A549 (cell line): ENCODE measurements around the gene KATNBL1. TPM values are rescaled to one million over a fixed set of nuclear protein-coding genes. Genes with fewer than 3 reads are reported as not detected.

Experiments used
- ATAC-seq, 2 experiments: fragments of 200-7000 bp in 1 of 2; fragments of >200 bp in 1 of 2; cut with Nextera tagmentation in 1 of 2; cut with Tn5 transposase in 1 of 2; 3 replicates each; pipeline versions ENCODE4 v1.8.0 to v1.9.1; 2018 to 2020; ENCODE audit warnings: mild to moderate bottlenecking in 1 of 2, moderate library complexity in 1 of 2
- CTCF ChIA-PET: fragments of 300-600 bp; sonication (Branson Sonifier 250); formaldehyde crosslinking; extraction: SDS; loops from one replicate; lab custom pipeline; 2021; ENCODE audit warnings: antibody characterized with exemption, inconsistent platforms; lab: Yijun Ruan, JAX
- POLR2A ChIA-PET: fragments of 350-600 bp; formaldehyde crosslinking; extraction: SDS; loops from one replicate; lab custom pipeline; 2021; ENCODE audit warnings: antibody characterized with exemption, inconsistent platforms; lab: Yijun Ruan, JAX
- DNase-seq, 2 experiments: peaks; one replicate each; pipeline versions ENCODE4 v3.0.0 to v3.0.0-alpha.2; 2011 to 2016; ENCODE audit warnings: low read depth in 1 of 2, low spot score in 1 of 2
- FAIRE-seq: peaks from 2 replicates; lab custom pipeline; 2011; peaks lifted over from hg19 to GRCh38; lab: Jason Lieb, UNC
- H3K27ac ChIP-seq, 2 experiments: fragments of >200 bp; sonication (Bioruptor Twin); formaldehyde crosslinking; 3 replicates each; pipeline ENCODE4 v1.5.1; 2016 to 2017
- H3K4me1 ChIP-seq: fragments of >200 bp; sonication (Bioruptor Twin); formaldehyde crosslinking; 3 replicates; pipeline ENCODE4 v1.6.1; 2016
- H3K4me2 ChIP-seq: fragments of >200 bp; sonication (Bioruptor Twin); formaldehyde crosslinking; 3 replicates; pipeline ENCODE4 v1.6.1; 2016
- H3K4me3 ChIP-seq: fragments of >200 bp; sonication (Bioruptor Twin); formaldehyde crosslinking; 3 replicates; pipeline ENCODE4 v1.5.1; 2016
- H3K9me3 ChIP-seq: fragments of >200 bp; sonication (Bioruptor Twin); formaldehyde crosslinking; 3 replicates; pipeline ENCODE4 v1.6.1; 2016
- ATOH8 ChIP-seq: fragments of 250-450 bp; sonication (Bioruptor Pico); IDR thresholded peaks from 2 replicates; pipeline ENCODE4 v1.5.0; 2020; ENCODE audit warnings: low read depth, mild to moderate bottlenecking, moderate library complexity
- CBX8 ChIP-seq: fragments of 200-600 bp; sonication (generic); IDR thresholded peaks from 2 replicates; pipeline ENCODE4 v1.6.1; 2016
- CEBPB ChIP-seq, 2 experiments: fragments of >200 bp in 1 of 2; sonication (Bioruptor Twin) in 1 of 2; formaldehyde crosslinking in 1 of 2; IDR thresholded peaks; 2 replicates each; pipeline ENCODE4 v1.6.1; 2012 to 2016
- CHD2 ChIP-seq: fragments of 150-350 bp; IDR thresholded peaks from 2 replicates; pipeline ENCODE4 v1.6.1; 2014; ENCODE audit warnings: low read length; ENCODE audit not compliant: partially characterized antibody
- CHD4 ChIP-seq: fragments of 200-600 bp; sonication (generic); IDR thresholded peaks from 2 replicates; pipeline ENCODE4 v1.6.1; 2016; ENCODE audit warnings: antibody characterized with exemption, mild to moderate bottlenecking, borderline replicate concordance
- CTCF ChIP-seq: fragments of >200 bp; sonication (Bioruptor Twin); formaldehyde crosslinking; IDR thresholded peaks from 3 replicates; pipeline ENCODE4 v1.5.1; 2016
- EHF ChIP-seq: fragments of 250-450 bp; sonication (Bioruptor Pico); IDR thresholded peaks from 2 replicates; pipeline ENCODE4 v1.5.0; 2020; ENCODE audit warnings: mild to moderate bottlenecking
- FOSB ChIP-seq: fragments of 250-450 bp; sonication (Bioruptor Pico); IDR thresholded peaks from 2 replicates; pipeline ENCODE4 v1.5.0; 2020; ENCODE audit warnings: mild to moderate bottlenecking, moderate library complexity
- FOSL2 ChIP-seq, 2 experiments: fragments of 450-650 bp in 1 of 2; fragments of >200 bp in 1 of 2; sonication (Bioruptor Twin) in 1 of 2; formaldehyde crosslinking; IDR thresholded peaks; 2 replicates each; pipeline versions ENCODE4 v1.5.0 to v1.6.1; 2016 to 2020; ENCODE audit warnings: mild to moderate bottlenecking in 1 of 2, moderate library complexity in 1 of 2
- GATA3 ChIP-seq: IDR thresholded peaks from 2 replicates; pipeline ENCODE4 v1.6.1; 2012; ENCODE audit warnings: borderline replicate concordance
- HES2 ChIP-seq: fragments of >200 bp; sonication (Bioruptor Twin); formaldehyde crosslinking; IDR thresholded peaks from 2 replicates; pipeline ENCODE4 v1.6.1; 2016
- HMGXB4 ChIP-seq: fragments of 250-450 bp; sonication (Bioruptor Pico); IDR thresholded peaks from 2 replicates; pipeline ENCODE4 v1.5.0; 2021; ENCODE audit warnings: mild to moderate bottlenecking, moderate library complexity, borderline replicate concordance
- HOXB5 ChIP-seq: fragments of 250-450 bp; sonication (Bioruptor Pico); IDR thresholded peaks from 2 replicates; pipeline ENCODE4 v1.5.0; 2020; ENCODE audit warnings: mild to moderate bottlenecking, moderate library complexity
- JUN ChIP-seq, 2 experiments: fragments of >200 bp; sonication (Bioruptor Twin); formaldehyde crosslinking; IDR thresholded peaks; 2 replicates in 1 of 2; 3 replicates in 1 of 2; pipeline ENCODE4 v1.6.1; 2016 to 2017
- JUNB ChIP-seq: fragments of >200 bp; sonication (Bioruptor Twin); formaldehyde crosslinking; IDR thresholded peaks from 2 replicates; pipeline ENCODE4 v1.6.1; 2016
- KDM5A ChIP-seq: fragments of 200-600 bp; sonication (generic); IDR thresholded peaks from 2 replicates; pipeline ENCODE4 v1.6.1; 2016; ENCODE audit warnings: antibody characterized with exemption, mild to moderate bottlenecking
- MAFK ChIP-seq: fragments of 450-650 bp; IDR thresholded peaks from 2 replicates; pipeline ENCODE4 v1.6.1; 2014; ENCODE audit not compliant: partially characterized antibody
- MYC ChIP-seq: IDR thresholded peaks from 2 replicates; pipeline ENCODE4 v1.6.1; 2012; ENCODE audit warnings: mild to moderate bottlenecking, inconsistent platforms, low read length, improper control_type of control experiment, borderline replicate concordance
- NFE2L2 ChIP-seq: fragments of 150-350 bp; conservative IDR thresholded peaks from 2 replicates; pipeline ENCODE4 v1.6.1; 2014; ENCODE audit warnings: low read length
- NPAS2 ChIP-seq: fragments of 250-450 bp; sonication (Bioruptor Pico); IDR thresholded peaks from 2 replicates; pipeline ENCODE4 v1.8.0; 2022; ENCODE audit warnings: mild to moderate bottlenecking, moderate library complexity, borderline replicate concordance
- PBX3 ChIP-seq: IDR thresholded peaks from 2 replicates; pipeline ENCODE4 v1.6.1; 2012
- PHF8 ChIP-seq: fragments of 200-600 bp; sonication (generic); IDR thresholded peaks from 2 replicates; pipeline ENCODE4 v1.6.1; 2016; ENCODE audit warnings: low read depth, mild to moderate bottlenecking, antibody characterized with exemption, moderate library complexity, borderline replicate concordance
- RARB ChIP-seq: fragments of 250-450 bp; sonication (Bioruptor Pico); IDR thresholded peaks from 2 replicates; pipeline ENCODE4 v1.8.0; 2021; ENCODE audit warnings: mild to moderate bottlenecking, moderate library complexity
- RCOR1 ChIP-seq: fragments of 150-350 bp; IDR thresholded peaks from 2 replicates; pipeline ENCODE4 v1.6.1; 2014; ENCODE audit warnings: antibody characterized with exemption, low read length, low read depth
- REST ChIP-seq: fragments of 200-600 bp; sonication (generic); IDR thresholded peaks from 2 replicates; pipeline ENCODE4 v1.6.1; 2016; ENCODE audit warnings: antibody characterized with exemption, mild to moderate bottlenecking, moderate library complexity
- SMC3 ChIP-seq: fragments of >200 bp; sonication (Bioruptor Twin); formaldehyde crosslinking; IDR thresholded peaks from 3 replicates; pipeline ENCODE4 v1.6.1; 2018; ENCODE audit warnings: inconsistent platforms
- SREBF2 ChIP-seq: fragments of 450-650 bp; IDR thresholded peaks from 2 replicates; pipeline ENCODE4 v1.6.1; 2014; ENCODE audit warnings: mild to moderate bottlenecking, moderate library complexity
- TFCP2L1 ChIP-seq: fragments of 250-450 bp; sonication (Bioruptor Pico); IDR thresholded peaks from 2 replicates; pipeline ENCODE4 v1.5.0; 2021; ENCODE audit warnings: mild to moderate bottlenecking
- USF2 ChIP-seq: fragments of 450-650 bp; IDR thresholded peaks from 2 replicates; pipeline ENCODE4 v1.6.1; 2014; ENCODE audit warnings: antibody characterized with exemption
- ZFP36 ChIP-seq: fragments of 450-650 bp; IDR thresholded peaks from 2 replicates; pipeline ENCODE4 v1.6.1; 2014; ENCODE audit warnings: borderline replicate concordance; ENCODE audit not compliant: partially characterized antibody
- ZNF302 ChIP-seq: fragments of 250-450 bp; sonication (Bioruptor Pico); IDR thresholded peaks from 2 replicates; pipeline ENCODE4 v1.9.0; 2021; ENCODE audit warnings: inconsistent platforms, mild to moderate bottlenecking, moderate library complexity
- WGBS: methylation state at CpG from one replicate; pipeline ENCODE4 v1.1.6; 2017; ENCODE audit errors: missing lambda C conversion rate; 5-methylcytosine and 5-hydroxymethylcytosine counted together
- polyA plus RNA-seq, 4 experiments: library from polyadenylated mRNA; depleted of rRNA in 3 of 4; stranded (reverse); fragments of >200 nt; fragmentation: RNase III in 1 of 4; extraction: RNeasy Plus Mini Kit Qiagen cat#74134 plus additional on column Dnase treatment in 1 of 4; gene quantifications; 2 replicates in 3 of 4; 3 replicates in 1 of 4; pipeline ENCODE4 v1.2.3, GENCODE V29; 2011 to 2017

Gene KATNBL1
- polyA plus RNA-seq, 2 of the 4 experiments (the other 2 are of a cell fraction): 35.2 to 75.8 TPM

- DNase-seq: peak; percentile 40 to 87
- ChIA-PET CTCF (interaction anchor here (0.9 to 1.4 kb wide), 5 partner anchors 12 to 55 kb away, joined by 3 to 4 read pairs (median 3); partner anchors contain the start of gene KATNBL1), POLR2A (no interaction called here)
- Histone ChIP-seq H3K27ac (peak overlapping the region; percentile 58 to 74), H3K4me3 (no peak overlapping the region), H3K9me3 (peaks cover 36% of the 10 kb centered on the region), H3K4me2 (no peak overlapping the region), H3K4me1 (no peaks in the 10 kb centered on the region)
- no peak for FAIRE-seq
- peak; percentile 93 to 97 for ATAC-seq
- WGBS: 86% methylated on average over 7 of the region's 7 CpGs
- no peak for TF ChIP-seq MYC
- peak in 1 of 2 experiments; percentile 29; a peak in 1 of 4 replicates for TF ChIP-seq CEBPB (IDR thresholded peaks at IDR 0.05)
- peak; percentile 75 for TF ChIP-seq MAFK
- peak; percentile 56 for TF ChIP-seq ZFP36
- peak; percentile 71; the same call in 1 of the 2 replicates for TF ChIP-seq GATA3
- TF ChIP-seq HOXB5 (CRISPR knock-in tag): no peak; the same call in 1 of the 2 replicates
- TF ChIP-seq SREBF2: no peak
- TF ChIP-seq EHF: 0 out of 2 replicates have a peak, but pooled peaks have one; percentile 36
- TF ChIP-seq HMGXB4: no peak
- TF ChIP-seq FOSL2 (IDR thresholded peaks at IDR 0.05): peak; percentile 75
- peak; percentile 95 for TF ChIP-seq FOSL2 (CRISPR knock-in tag; IDR thresholded peaks at IDR 0.05)
- TF ChIP-seq TFCP2L1 (CRISPR knock-in tag): no peak
- TF ChIP-seq PHF8: no peak
- TF ChIP-seq KDM5A: no peak
- TF ChIP-seq SMC3: no peak
- TF ChIP-seq CHD2: no peak
- TF ChIP-seq REST: no peak
- peak; percentile 29; the same call in 1 of the 2 replicates for TF ChIP-seq NFE2L2
- 0 out of 2 replicates have a peak, but pooled peaks have one; percentile 31 for TF ChIP-seq FOSB (CRISPR knock-in tag)
- TF ChIP-seq CBX8: no peak
- peak; percentile 77 for TF ChIP-seq JUNB
- no peak for TF ChIP-seq ZNF302 (CRISPR knock-in tag)
- no peak for TF ChIP-seq RARB (CRISPR knock-in tag)
- no peak for TF ChIP-seq CTCF
- no peak for TF ChIP-seq PBX3
- peak; percentile 56; the same call in 1 of the 2 replicates for TF ChIP-seq HES2
- no peak for TF ChIP-seq RCOR1
- TF ChIP-seq CHD4: no peak
- TF ChIP-seq ATOH8 (CRISPR knock-in tag): peak; percentile 38; the same call in 1 of the 2 replicates
- TF ChIP-seq USF2: no peak
- no peak for TF ChIP-seq NPAS2
- no peak for TF ChIP-seq JUN (IDR thresholded peaks at IDR 0.05)
Observed at GRCh38 chr15:34154725-34155204, 55.1 kb downstream of the KATNBL1 start.
